Type B pancreatic cell (in vitro differentiated cells): ENCODE data around the gene ZBBX. TPM values are rescaled to one million over a fixed set of nuclear protein-coding genes. Genes with fewer than 3 reads are reported as not detected.
"Not testable (repeated sequence)": the region's sequence is repeated elsewhere in the genome, so short reads cannot be mapped to it uniquely, and the experiment has no call there.

Source experiments
- DNase-seq: peaks from one replicate; pipeline ENCODE4 v3.0.0; 2021; ENCODE audit warnings: mixed read lengths; ENCODE audit not compliant: unreplicated experiment; ENCODE audit errors: extremely low spot score
- H3K27ac Mint-ChIP-seq: 2 replicates; pipeline ENCODE4 v1.8.0; 2021; ENCODE audit warnings: mild to moderate bottlenecking, mixed read lengths
- H3K27me3 Mint-ChIP-seq: 2 replicates; pipeline ENCODE4 v1.8.0; 2021; ENCODE audit warnings: mixed read lengths
- H3K36me3 Mint-ChIP-seq: 2 replicates; pipeline ENCODE4 v1.8.0; 2021; ENCODE audit warnings: mixed read lengths
- H3K4me1 Mint-ChIP-seq: one replicate; pipeline ENCODE4 v1.8.0; 2021; ENCODE audit warnings: mixed read lengths; ENCODE audit not compliant: unreplicated experiment
- H3K4me3 Mint-ChIP-seq: 2 replicates; pipeline ENCODE4 v1.8.0; 2021; ENCODE audit warnings: mild to moderate bottlenecking, mixed read lengths
- H3K9me3 Mint-ChIP-seq: 2 replicates; pipeline ENCODE4 v1.8.0; 2021; ENCODE audit warnings: mixed read lengths
- CTCF ChIP-seq: fragments of 200-600 bp; sonication (generic); conservative IDR thresholded peaks from 2 replicates; pipeline ENCODE4 v1.5.0; 2021; ENCODE audit warnings: antibody characterized with exemption, mild to moderate bottlenecking
- long read RNA-seq: library from polyadenylated mRNA; unstranded; transcript quantifications from one replicate; pipeline ENCODE4 v2.0.0, GENCODE V29; 2020
- total RNA-seq: library from RNA; stranded (reverse); gene quantifications from 2 replicates; pipeline ENCODE4 v1.2.1, GENCODE V29; 2021; ENCODE audit warnings: low replicate concordance

ZBBX gene
- total RNA-seq: 1.0 and 3.8 TPM in 2 replicates
- long read RNA-seq: 0 reads

- Mint-ChIP-seq H3K4me3 (peak within 1 kb of the TSS; percentile 94), H3K36me3 (no peaks in the 10 kb centered on the region), H3K27me3 (peaks cover 5% of the 10 kb centered on the region), H3K27ac (peak within 1 kb of the TSS; percentile 39), H3K9me3 (no peaks in the 10 kb centered on the region), H3K4me1 (peaks cover 10% of the 10 kb centered on the region)
- peak; percentile 93 for DNase-seq
- TF ChIP-seq CTCF: peak; percentile 97
These were observed at the start of gene ZBBX for GRCh38 chr3:167380004-167380689. Gene ZBBX, minus strand, starts transcription at chr3:167380297. Its CDS starts 7,396 bp downstream, at chr3:167372901.

- H3K4me1 Mint-ChIP-seq, H3K36me3 Mint-ChIP-seq, H3K4me3 Mint-ChIP-seq, H3K27ac Mint-ChIP-seq, H3K9me3 Mint-ChIP-seq, DNase-seq, H3K27me3 Mint-ChIP-seq: not testable (repeated sequence)
These were observed 46.9 kb upstream of the ZBBX start for GRCh38 chr3:167426962-167427361.

- H3K27ac Mint-ChIP-seq, H3K4me1 Mint-ChIP-seq, H3K27me3 Mint-ChIP-seq, H3K4me3 Mint-ChIP-seq, H3K36me3 Mint-ChIP-seq, DNase-seq, H3K9me3 Mint-ChIP-seq: not testable (repeated sequence)
These were observed 42.3 kb upstream of the ZBBX start for GRCh38 chr3:167422396-167422795.

GRCh38 chr3:167409611-167410010, 29.5 kb upstream of the ZBBX start:
- no peak for TF ChIP-seq CTCF
- H3K27ac Mint-ChIP-seq: no peak overlapping the region
- no peaks in the 10 kb centered on the region for H3K27me3 Mint-ChIP-seq
- no peak overlapping the region for H3K4me3 Mint-ChIP-seq
- DNase-seq: no peak
- H3K9me3 Mint-ChIP-seq: no peaks in the 10 kb centered on the region
- H3K4me1 Mint-ChIP-seq: no peaks in the 10 kb centered on the region
- no peaks in the 10 kb centered on the region for H3K36me3 Mint-ChIP-seq

GRCh38 chr3:167406876-167407492, 26.9 kb upstream of the ZBBX start:
- H3K4me3 Mint-ChIP-seq: no peak overlapping the region
- no peak for DNase-seq
- no peaks in the 10 kb centered on the region for H3K36me3 Mint-ChIP-seq
- TF ChIP-seq CTCF: peak; percentile 80
- no peaks in the 10 kb centered on the region for H3K27me3 Mint-ChIP-seq
- H3K9me3 Mint-ChIP-seq: no peaks in the 10 kb centered on the region
- no peaks in the 10 kb centered on the region for H3K4me1 Mint-ChIP-seq
- H3K27ac Mint-ChIP-seq: no peak overlapping the region

- no peak for DNase-seq
- no peaks in the 10 kb centered on the region for H3K9me3 Mint-ChIP-seq
- no peak overlapping the region for H3K4me3 Mint-ChIP-seq
- H3K27me3 Mint-ChIP-seq: peaks cover 5% of the 10 kb centered on the region
- no peak overlapping the region for H3K27ac Mint-ChIP-seq
- H3K36me3 Mint-ChIP-seq: no peaks in the 10 kb centered on the region
- TF ChIP-seq CTCF: no peak
- H3K4me1 Mint-ChIP-seq: no peaks in the 10 kb centered on the region
These were observed 17.7 kb upstream of the ZBBX start for GRCh38 chr3:167397826-167398225.
